ENCODE measurements around the gene NDUFB11.

GRCh38 chrX:47097018-47097417, 47.5 kb downstream of the NDUFB11 start:
- TF ChIP-seq, protein P1, sequence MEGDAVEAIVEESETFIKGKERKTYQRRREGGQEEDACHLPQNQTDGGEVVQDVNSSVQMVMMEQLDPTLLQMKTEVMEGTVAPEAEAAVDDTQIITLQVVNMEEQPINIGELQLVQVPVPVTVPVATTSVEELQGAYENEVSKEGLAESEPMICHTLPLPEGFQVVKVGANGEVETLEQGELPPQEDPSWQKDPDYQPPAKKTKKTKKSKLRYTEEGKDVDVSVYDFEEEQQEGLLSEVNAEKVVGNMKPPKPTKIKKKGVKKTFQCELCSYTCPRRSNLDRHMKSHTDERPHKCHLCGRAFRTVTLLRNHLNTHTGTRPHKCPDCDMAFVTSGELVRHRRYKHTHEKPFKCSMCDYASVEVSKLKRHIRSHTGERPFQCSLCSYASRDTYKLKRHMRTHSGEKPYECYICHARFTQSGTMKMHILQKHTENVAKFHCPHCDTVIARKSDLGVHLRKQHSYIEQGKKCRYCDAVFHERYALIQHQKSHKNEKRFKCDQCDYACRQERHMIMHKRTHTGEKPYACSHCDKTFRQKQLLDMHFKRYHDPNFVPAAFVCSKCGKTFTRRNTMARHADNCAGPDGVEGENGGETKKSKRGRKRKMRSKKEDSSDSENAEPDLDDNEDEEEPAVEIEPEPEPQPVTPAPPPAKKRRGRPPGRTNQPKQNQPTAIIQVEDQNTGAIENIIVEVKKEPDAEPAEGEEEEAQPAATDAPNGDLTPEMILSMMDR (IDR thresholded peaks at IDR 0.05; ENCODE audit: extremely low read depth in 1 of 2, insufficient read depth in 1 of 2, low read depth in 1 of 2, low read length in 2 of 2): no peak
- TF ChIP-seq EZH2 (IDR thresholded peaks at IDR 0.05; ENCODE audit: borderline replicate concordance, low read depth, low read length, severe bottlenecking): no peak
